MV-4-11 (cell line): ENCODE results near the gene BAIAP2L2.
A peak's percentile ranks its signal among the peaks of the same experiment; 100 is the strongest.
"Not testable (repeated sequence)": the region's sequence is repeated elsewhere in the genome, so short reads cannot be mapped to it uniquely, and the experiment has no call there.

ENCODE experiments used
- DNase-seq: peaks from one replicate; lab custom pipeline; 2025; lab: John Stamatoyannopoulos, UW

The BAIAP2L2 gene

DNA sequence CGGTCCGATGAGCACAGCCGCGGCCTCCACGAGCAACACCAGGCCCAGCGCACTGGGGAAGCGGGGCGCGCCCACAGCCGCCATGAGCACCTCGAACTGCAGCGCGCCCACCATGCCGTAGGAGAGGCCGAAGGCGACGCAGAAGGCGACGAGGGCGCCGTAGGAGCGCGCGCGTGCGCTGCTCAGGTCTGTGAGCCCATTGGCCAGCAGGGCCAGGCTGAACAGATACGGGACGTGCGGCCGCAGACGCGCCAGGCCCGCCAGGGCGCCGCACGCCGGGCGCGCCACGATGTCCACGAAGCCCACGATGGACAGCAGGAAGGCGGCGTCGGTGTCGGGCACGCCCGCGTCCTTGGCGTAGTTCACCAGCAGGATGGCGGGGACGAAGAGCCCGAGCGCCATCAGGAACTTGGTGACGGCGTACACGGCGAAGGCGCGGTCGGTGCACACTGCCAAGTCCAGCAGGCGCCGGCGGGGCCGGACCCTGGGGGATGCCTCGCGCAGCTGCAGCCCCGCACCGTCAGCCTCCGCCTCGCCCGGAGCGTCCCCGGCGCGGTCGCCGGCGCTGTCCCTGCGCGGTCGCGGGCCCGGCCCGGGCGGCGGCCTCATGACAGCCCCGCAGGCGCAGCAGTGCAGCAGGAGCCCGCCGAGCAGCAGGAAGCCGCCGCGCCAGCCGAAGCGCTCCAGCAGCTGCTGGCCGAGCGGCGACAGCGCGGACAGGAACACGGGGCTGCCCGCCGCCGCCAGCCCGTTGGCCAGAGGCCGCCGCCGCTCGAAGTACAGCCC is 29.4 kb downstream of the BAIAP2L2 start:
- no peak for DNase-seq

DNA sequence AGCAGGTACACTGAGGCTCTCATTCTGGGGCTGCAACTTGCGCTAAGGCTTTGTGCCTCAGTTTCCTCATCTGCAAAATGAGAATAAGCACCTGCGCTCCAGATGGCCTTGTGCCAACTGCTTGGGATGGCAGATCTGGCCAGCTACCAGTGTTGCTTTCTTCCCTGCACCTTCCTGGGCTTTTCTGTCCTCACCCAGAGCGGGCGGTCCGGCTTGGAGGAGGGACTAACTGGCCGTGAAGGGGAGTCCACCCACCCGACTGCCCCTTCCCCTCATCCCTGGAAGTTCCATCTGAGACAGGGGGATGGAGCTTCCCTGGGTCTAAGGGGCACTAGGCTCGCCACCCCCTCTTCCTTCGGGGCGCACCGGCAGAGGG is 30.0 kb downstream of the BAIAP2L2 start:
- no peak for DNase-seq

GRCh38 chr22:38079804-38080203 is 30.7 kb downstream of the BAIAP2L2 start:
- no peak for DNase-seq

DNA sequence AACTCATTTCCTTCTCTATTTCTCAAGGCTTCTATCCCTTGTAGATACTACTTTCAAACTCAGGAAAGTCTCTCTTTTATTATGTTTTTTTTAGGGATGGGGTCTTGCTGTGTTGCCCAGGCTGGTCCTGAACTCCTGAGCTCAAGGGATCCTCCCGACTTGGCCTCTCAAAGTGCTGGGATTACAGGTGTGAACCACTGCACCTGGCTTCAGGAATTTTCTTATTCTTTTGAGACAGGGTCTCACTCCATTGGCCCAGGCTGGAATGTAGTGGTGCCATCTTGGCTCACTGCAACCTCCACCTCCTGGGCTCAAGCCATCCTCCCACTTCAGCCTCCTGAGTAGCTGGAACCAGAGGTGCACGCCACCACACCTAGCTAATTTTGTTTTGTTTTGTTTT is 31.3 kb downstream of the BAIAP2L2 start:
- DNase-seq: not testable (repeated sequence)

- no peak for DNase-seq
These were observed 32.2 kb downstream of the BAIAP2L2 start for GRCh38 chr22:38078046-38078840.

DNA sequence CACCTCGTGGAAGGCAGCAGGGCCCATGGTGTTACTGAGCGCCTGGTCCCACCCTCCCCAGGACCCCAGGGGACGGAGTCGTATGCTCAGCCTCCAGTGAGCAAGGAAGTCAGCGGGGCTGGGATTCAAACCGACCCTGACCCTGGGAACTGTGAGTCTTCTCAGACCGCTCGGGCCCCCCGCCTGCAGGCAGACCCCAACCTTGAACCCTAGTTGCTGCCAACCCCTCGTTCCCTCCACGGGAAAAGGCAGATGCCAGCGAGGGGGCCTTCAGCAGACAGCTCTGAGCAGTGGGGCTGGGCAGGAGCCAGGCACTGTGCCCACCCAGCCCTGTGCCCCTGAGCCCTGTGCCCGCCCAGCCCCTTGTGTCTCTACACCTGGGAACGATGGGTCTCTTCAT is 32.9 kb downstream of the BAIAP2L2 start:
- DNase-seq: no peak

DNA sequence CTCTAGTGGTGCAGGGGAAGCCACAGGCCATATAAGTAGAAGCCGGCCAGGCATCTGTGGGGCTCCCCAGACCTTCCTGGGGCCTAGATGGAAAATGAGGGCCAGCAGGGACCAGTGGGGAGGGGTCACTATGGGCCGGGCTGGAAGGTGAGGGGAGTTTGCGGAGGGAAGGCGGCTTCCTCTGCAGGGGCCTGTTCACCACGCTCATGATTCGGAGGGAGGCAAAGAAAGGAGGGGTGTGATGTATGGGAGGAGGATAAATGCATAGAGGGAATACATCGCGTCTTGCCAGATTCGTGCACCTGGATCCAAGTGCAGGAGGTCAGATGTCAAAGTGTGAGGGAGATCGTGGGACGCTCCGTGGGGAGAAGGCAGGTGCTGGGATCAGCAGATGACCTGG is 33.4 kb downstream of the BAIAP2L2 start:
- DNase-seq: no peak

- no peak for DNase-seq
These were observed 34.5 kb downstream of the BAIAP2L2 start for GRCh38 chr22:38075961-38076360.

- no peak for DNase-seq
These were observed 35.2 kb downstream of the BAIAP2L2 start for GRCh38 chr22:38075105-38075825.

DNA sequence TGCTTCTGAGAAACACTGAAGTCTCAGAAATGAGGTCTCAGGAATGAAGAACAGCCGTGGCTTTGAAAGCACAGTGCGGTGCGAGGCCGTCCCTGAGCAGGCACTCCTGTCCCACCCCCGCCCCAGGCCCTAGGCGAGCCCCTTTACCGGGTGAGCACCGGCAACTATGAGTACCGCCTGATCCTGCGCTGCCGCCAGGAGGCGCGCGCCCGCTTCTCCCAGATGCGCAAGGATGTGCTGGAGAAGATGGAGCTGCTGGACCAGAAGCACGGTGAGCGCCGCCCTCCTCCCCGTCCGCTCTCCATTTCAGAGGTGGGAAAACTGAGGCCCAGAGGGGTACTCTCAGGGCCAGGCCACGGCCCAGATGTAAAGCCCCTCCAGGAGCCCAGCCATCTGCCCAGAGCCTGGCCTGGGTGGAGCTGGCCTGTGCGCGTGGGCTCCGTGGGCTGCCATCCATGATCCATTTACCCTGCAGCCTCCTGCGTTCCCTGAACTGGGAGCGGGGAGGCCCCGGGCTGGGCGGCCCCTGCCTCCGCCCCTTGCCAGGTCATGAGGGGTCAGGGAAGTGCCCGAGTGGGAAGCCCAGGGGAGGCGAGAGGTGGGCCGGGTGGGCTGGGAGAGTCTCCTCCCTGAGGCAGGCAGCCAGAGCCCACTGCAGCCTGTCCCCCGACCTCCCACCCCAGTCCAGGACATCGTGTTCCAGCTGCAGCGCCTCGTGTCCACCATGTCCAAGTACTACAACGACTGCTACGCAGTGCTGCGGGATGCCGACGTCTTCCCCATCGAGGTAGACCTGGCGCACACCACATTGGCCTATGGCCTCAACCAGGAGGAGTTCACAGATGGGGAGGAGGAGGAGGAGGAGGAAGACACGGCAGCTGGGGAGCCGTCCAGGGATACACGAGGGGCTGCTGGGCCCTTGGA is 36.0 kb downstream of the BAIAP2L2 start:
- DNase-seq: no peak

GRCh38 chr22:38073150-38074130 is 37.0 kb downstream of the BAIAP2L2 start:
- no peak for DNase-seq

GRCh38 chr22:38072322-38073149 is 37.9 kb downstream of the BAIAP2L2 start:
- no peak for DNase-seq

DNA sequence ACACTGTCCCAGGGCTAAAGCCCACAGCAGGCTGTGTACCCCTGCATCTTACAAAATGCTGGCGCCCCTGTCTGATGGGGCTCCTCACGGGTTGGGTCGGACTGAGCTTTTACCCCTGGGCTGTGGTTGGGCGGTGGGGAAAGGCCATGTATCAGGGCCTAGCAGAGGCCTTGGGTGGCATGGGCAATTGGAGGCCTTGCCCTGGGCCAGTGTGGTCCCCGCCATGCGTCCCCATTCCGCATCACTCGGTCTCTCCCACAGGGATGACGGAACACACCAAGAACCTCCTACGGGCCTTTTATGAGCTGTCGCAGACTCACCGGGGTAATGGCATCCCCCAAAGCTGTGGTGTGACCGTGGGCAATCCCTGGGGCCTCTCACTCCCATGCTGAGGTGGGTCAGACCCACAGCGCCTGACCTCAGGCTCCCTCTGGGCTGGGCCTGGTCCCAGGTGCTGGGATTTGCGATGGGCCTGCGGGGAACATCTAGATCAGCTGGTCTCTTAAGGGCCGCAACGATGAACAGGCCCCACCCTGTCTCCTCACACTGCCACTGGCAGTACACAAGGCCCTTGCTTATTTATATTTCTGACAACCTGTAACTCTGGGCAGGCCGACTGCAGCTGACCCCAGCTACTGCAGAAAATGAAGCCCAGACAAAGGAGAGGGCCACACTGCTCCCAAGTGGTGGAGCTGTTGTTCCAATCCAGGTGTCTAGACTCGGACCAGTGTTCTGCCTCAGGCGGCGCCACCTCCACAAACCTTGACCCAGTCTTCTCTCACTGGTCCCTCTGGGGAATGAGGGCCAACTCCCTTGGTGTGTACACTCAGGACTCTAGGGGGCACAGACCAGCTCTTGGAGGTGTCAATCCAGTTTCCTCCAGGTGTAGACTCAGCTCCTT is 38.8 kb downstream of the BAIAP2L2 start:
- no peak for DNase-seq

- DNase-seq: no peak
These were observed 40.1 kb downstream of the BAIAP2L2 start for GRCh38 chr22:38070250-38070921.

- DNase-seq: peak; percentile 94
These were observed 40.9 kb downstream of the BAIAP2L2 start for GRCh38 chr22:38069372-38070249.

DNA sequence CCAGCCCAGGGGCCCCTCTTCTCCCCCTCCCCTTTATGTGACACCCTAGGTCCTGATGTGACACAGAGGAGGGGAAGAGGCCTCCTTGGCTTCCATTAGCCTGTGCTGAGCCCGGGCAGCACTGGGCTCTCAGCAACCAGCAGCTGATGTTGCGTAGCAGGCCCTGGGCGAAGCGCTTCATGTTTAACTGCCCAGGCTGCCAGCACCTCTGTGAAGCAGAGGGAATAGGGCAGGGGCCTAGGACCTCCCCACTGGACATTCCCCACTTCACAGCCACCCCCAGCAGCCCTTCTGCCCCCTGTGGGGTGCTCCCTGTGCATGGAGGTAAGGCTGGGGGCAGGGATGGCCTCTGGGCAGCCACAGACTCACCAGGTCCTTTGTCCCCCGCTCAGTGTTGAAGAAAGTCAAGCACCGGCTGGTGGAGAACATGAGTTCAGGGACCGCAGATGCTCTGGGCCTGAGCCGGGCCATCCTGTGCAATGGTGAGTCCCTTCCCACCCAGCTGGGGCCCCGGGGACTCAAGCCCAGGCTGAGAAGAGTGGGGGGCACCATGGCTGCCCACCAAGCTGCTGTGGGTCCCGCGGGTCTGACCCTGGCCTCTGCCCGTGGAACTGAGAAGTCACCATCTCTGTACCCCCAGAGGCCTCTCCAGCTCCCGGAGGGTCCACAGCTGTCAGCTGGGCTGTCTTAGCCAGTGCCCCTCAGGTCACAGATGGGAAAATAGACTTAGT is 41.7 kb downstream of the BAIAP2L2 start:
- DNase-seq: no peak
